NCI-H1930 (cell line): ENCODE data around the gene HOXA10.

ENCODE experiments used
- DNase-seq, 2 experiments: peaks; one replicate each; lab custom pipeline; 2025; lab: John Stamatoyannopoulos, UW

HOXA10 gene

DNA sequence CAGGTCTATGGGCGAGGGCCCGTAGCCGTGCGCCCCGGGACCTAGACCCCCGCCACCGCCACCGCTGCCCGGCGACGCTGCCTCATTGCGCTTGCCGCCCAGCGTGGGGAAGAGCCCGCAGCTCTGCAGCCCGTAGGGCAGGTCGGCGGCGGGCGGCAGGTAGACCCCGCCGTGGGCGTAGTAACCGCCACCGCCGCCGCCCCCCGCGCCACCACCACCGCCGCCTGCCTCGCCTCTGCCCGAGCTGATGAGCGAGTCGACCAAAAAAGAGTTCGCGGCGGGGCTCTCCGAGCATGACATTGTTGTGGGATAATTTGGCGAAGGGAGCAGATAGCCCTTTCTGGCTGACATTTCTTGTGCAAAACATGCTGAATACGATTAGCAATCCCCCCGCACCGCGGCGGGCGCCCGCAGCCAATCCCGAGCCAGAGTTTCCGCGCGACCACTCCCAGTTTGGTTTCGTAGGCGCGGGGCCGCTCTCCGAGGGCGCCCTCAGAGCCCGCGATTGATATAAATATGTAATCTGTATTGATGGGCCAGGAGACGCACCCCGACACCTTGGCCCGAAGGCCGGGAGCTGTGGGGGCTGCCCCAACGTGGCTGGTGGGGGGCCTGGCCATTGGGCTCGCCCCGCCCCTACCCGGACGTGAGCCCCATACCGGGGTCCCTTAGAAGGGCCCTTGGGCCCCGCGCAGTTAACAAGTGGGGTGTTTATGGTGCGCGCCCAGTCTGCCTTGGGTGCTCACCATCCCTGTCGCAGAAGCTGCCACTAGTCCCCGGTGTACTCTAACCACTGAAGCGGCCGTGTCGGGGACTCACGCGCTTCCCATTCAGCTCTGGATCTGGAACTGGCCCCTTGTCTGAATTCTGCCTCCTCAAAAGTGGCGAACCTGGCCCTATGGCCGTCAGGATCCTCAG is at the start of gene HOXA10:
HOXA10 (minus strand) TSS at position 365 of the 918 bp plus-strand sequence; CDS start at position 351, 14 bp downstream.
- DNase-seq, result peak; percentile 20 to 54

DNA sequence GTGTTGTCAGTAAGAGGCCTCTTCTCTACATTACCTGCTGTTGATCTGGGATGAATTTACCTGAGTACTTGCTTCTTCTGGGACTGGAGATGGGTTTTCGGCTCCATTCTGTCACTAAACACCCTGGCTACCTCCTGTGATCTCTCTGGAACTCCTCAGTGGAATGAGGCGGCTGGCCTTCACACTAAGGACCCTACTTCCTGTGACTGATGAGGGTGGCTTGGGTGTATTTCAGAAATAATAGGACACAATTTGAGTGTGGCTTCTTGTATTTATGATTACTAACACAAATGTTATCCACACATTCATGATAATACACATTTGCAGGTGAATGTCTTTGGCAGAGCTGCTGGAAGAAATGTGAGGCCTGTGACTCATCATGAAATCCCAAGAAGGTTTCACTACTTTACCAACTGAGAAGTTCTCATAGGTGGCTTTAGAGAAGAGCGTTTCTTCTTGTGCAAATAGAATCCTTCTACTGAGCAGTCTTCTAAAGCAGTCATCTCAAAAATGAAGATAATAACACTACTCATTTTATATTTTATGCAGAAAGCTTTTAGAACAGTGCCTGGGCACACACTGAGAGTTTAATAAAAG is 47.2 kb upstream of the HOXA10 start:
- no peak for DNase-seq

DNA sequence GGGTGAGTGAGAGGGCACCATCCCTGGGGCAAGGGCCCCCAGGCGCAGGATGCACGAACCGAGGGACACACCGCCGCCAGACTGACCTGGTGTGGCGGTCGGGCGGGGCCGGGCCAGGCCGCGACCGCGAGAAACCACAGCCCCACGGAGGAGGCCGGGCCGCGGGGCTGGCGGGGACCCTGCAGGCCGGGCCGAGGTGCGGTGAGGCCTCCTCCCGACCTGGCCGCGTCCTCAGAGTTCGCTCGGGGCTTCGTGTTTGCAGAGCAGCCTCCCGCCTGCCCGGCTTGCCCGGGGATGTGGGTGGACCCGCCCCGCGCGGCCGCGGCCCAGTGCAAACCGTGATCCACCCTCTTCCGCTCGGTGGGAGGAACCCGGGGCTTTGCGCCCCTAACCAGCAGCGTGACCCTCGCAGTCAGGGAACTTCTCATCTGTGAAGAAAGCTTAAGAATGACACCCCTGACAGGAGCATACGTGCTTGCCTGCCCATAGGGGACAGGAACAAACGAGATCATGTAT is 46.4 kb upstream of the HOXA10 start:
- DNase-seq, result no peak

DNA sequence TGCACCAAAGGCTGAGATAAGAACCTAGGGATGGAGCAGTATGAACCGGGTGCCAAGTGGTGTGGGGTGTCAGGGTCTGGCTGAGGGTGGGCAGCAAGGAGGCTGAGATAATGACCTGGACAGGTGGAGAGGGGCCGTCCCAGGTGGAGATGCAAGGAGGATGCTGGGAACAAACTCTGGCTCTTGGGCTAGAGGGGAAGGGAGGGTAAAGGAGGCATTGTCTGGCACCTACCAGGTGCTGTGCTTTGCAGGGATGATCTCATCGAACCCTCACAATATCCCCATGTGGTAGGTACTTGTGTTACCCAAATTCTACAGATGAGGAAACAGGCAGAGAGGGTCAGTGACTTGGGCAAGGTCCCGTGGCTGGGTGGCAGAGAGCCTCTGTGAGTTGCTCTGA is 45.7 kb upstream of the HOXA10 start:
- no peak for DNase-seq

DNA sequence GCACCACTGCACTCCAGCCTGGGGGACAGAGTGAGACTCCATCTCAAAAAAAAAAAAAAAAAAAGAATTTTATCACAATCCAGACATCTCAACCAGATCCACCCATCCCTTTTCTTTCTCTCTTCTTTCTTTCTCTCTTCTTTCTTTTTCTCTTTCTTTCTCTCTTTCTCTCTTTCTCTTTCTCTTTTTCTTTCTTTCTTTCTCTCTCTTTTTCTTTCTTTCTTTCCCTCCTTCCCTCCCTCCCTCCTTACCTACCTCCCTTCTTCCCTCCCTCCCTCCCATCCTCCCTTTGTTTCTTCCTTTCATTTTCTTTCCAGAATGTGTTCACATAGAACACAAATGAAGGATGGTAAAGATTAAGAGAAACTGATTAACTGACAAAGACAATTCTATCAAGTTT is 43.8 kb upstream of the HOXA10 start:
- DNase-seq, result no peak

DNA sequence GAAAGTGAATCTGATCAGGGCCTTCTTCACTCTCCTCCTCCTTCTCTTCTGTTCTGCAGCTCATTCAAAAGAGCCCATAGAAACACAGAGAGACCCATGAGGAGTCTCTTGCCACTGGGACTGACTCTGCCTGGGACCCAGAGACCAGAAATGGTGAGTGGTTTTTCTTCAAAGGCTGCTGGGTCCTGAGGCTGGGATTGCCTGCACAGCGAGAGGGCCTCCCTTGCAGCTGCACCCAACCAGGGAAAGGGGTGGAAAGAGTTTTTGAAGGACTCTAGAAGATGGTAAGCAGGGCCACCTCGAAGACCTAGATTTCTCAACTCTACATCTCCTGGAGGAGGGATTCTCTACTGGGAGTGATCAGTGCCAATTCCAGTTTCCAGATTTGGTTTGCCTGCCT is 41.2 kb upstream of the HOXA10 start:
- no peak for DNase-seq

DNA sequence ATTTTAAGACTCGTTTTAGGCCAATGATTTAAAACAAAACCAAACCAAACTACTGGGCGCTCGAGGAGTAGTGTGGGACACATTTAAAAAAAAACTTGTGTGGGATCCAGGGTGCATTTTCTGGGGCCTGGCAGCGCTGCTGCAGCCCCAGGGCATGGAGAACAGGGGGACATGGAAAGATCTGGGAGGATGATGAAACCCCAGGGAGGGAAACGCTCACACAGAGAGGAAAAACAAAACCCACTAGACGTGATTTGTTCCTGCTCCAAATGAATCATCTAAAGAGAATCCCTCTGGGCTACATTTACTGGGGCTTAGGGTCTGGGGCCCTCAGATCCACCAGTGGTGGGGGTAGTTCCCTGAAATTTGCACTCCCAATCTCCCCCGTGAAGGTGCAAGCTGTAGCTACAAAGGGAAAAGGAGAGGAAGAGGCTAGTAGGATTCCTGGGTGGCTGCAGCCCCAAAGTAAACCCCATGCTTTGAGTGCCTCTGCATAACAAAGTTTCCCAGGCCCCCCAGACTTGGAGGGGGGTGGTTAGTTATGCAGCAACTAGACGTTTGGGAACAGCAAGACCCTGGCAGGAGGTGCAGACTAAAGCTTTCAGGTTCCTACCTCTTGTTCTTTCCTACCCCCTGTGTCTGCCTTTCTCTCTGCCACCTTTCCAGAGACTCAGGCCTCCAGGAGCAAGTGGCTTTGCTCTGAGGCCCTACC is 40.3 kb upstream of the HOXA10 start:
- DNase-seq, result no peak

DNA sequence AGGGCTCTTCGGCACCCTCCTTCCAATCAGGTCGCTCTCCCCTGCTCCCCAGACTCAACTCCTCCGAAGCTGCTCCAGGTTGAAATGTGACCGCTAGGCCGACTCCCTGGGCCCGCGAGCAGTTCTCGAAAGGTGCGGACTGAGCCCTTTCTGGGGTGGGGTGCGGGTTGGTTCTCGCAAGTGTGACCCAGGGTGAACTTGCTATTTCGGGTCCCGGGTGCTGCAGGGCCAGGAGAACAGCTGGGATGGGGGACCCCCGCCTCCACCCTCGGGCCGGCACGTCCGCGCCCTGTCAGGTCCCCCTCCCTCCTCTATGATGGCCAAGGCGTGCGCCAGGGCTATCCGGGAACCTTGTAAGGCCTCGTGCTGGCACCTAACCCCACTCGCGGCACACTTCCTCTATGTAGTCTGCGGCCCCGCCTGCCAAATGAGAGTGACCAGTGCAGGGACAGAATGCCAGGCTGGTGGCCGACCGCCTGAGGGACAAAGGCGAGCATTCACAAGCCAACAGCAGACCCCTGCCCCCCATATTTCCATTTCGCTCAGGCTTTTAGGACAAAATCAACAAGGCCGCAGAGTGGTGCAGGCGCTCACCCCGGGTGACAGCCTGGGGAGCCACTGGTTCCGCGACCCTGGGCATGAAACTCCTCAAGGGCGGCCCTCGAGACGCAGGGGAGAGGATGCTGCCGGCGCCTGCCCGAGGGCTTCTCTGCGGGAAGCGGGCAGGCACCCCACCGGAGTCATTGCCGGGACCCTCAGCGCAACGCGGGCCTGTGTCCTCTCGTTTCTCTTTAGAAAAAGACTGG is 39.5 kb upstream of the HOXA10 start:
- DNase-seq, result no peak

DNA sequence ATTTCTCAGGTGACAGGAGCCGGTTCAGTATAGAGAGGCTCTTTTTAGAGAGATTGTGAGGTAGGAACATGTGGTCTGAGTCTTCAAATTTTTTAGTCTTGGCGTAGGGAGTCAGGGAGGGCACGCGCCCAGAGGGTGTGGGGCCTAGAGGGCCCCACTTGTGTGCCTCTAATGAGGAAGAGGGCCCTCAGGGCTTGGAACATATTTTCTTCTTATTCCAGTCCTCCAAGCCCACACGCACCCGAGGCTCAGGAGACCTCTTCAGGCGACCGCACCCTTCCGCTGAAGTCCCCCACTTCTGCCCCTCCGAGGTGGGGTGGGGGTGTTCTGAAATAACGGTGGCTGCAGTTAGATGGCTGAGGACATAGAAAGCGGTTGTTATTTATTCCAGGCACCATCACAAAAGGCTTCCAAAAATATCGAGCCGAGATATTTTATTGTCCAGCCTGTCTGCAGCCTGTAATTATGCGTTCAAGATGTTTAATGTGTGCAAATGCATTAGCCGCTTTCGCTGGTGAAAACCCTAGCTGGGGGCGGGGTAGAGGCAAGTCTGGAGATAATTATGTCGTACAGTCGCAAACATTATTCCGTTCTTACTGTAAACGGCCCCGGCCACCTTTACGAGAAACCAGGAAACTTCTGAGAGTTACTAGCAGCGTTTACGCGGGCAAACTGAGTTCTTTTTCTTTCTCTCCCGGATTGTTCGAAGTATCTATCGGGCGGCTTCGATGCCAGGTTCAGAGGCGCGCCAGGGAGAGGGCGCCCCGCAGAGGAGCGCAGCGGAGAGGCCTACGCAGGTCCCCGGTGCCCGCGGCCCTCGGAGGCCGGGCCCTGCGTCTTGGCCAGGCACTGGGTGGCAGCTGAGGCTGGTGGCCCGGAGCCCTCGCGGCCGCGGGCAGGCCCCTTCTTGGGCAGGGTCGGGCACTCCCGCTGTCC is 38.6 kb upstream of the HOXA10 start:
- DNase-seq, result no peak

DNA sequence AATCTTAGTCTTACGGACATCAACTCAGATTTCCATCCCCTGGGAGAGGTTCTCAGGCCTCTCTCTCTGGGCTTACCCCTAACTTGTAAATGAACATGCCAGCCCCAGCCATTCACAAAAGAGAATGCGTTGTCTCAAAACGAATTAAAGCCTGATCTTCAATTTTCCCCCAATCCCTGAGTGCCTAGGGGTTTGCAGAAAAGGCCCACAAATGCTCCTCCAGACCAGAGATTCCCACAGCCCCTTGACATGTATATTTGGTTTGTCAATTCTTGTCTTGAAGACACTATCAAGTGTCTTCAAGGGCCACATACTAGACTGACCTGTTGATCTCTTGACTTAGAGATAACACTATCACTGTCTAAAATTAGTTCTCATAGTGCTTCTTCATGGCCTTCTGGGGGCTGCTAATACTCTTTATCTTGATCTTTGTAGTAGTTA is 37.7 kb upstream of the HOXA10 start:
- DNase-seq, result no peak

DNA sequence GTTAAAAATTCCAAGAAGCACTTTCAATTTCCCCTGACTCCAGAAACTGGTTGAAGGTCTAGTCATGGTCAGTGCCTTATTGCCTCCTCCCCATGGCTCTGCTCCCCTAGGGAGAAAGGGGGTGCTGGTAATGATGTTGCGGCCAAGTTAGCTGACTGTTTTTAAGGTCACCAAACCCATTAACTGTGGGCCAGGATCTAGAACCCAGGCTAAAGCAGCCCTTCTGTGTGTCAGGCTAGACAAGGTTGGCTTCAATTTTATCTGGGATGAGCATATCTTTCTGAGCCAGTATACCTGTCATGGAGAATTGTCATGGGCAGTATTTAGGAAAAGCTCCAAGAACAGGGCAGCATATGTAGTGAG is 36.9 kb upstream of the HOXA10 start:
- no peak for DNase-seq

DNA sequence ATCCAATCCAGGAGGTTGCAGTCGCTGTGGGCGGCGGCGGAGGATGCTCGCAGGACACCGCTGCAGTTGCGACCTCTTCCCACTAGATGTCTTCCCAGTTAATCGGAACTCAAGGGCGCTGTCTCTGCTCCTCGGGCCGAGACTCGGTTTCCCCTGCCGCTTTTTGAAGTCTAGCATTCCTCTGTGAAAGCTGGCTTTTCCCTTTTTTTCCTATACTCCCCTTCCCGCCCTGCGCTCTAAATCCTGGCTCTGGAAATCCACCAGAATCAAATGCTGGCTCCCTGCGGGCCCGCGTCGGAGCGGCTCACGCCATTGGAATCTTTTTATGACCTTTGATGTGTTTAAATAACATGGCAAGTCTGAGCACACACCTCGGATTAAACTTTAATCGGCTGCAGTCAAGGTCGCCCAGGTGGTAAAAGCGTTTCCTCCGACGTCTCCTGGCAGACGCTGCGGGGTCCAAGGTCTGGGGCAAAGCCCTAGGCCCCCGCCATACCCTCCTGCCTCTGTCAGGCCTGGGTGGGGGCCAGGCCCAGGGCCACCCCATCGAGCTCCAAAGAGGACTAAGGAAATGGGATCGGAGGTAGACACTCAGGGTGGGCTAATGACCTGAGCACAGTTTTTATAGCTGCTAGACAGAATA is 36.4 kb upstream of the HOXA10 start:
- DNase-seq, result no peak

DNA sequence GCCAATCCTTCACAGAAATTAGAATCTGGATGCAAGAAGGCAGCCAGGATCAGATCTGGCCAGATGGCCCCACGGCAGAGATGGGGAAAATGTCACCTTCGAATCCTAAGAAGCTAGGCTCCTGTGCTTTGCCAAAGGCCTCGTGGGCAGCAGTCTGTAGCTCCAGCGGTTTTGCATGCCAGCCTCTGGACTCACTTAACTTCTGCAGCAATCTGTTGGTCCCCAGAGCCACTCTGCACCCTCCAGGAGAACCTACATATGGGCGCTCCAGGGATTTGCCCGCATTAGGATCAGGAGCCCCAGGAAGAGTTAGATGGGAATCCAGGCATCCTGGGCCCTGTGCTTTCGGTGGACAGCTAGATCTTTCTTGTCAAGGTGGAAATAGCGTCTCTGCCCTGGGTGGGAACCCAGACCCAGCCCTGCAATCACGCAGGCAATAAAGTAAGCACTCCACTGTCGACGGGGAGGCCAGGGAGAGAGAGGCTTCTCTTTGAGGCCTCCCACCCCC is 35.9 kb upstream of the HOXA10 start:
- no peak for DNase-seq

DNA sequence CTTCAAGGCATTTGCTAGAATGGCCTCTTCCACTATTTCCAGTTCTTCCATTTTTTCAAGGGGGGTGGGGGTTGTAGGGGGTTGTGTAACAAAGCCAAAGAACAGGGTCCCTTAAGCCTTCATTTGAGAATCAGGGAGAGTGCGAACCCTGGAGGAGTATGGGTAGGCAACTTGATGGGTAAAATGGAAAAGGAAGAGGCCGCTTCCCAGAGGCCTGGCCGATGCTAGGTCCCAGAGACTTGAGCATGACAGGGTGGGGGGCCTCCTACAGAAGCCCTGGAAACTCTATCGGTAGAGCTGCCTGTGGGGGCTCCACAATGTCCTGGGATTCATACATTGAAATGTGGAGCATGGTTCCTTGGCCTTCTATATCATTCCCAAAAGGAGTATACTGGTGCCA is 34.9 kb upstream of the HOXA10 start:
- no peak for DNase-seq

DNA sequence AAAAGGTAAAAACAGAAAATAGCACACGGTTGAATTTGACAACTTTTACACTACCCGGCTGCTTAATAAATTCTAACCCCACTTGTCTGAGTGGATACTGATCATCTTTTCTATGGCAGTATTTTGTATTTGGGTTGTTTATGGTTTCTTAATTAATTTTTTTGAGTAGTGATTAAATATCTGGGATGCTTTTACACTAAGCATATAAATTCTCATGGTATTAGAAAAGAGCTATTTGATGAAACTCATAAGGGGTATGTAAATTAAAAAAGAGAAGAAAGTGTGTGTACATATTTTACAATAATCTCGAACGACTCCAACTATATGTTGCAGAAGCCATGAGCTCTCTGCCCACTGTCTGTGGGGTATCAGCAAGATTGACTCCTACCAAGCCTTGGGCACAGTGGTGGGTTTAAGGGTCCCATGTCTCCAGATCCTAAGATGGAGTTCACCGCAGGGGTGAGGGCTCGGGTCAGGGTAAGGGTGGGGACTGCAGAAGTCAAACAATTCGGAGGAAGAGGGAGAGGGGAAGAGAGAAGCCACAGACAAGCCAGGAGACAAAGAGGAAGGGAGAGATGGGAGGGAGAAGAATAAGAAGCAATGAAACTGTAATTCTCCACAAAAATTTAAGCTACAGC is 33.3 kb upstream of the HOXA10 start:
- no peak for DNase-seq

DNA sequence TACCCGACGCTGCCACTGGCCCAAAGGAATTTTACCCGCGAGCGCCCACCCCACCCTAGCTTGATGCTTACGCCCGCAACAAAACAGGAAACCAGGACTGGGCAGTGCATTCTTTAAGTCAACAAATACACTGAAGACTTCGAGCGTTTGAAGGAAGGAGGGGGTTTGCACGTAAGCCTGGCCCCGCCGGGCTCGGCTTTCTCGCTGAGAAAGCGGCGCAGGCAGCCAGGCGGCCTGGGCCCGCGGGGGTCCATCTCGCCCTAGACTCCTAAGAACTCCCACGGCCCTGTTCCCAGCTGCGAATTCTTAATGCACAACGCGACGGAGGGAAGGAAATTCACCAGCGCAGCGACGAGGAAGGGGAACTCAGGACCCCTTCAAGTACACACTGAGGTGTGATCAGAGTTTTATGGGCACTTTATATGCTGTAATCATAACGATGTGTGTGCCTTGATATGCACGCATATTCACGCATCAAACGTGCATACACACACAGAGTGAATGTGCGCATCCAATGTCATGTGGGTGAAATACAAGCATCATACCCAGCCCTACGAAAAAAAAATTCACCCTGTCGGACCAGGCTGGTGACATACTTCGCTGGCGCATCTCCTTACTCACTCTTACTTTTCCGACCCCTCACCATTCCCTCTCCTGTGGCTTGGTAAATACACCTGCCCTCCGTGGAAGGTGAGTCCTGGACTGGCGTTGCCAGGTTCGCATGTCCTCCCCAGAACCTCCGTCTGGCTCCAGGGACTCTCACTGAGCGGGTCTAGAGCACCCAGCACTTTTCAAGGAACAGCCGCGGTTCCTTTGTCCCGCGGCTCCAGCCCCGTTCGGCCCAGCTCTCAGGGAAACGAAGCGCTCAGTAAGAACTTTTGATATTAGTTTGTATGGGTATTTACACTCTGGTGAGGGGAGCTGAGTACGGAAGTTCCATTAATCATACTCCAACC is 31.5 kb upstream of the HOXA10 start:
- no peak for DNase-seq

DNA sequence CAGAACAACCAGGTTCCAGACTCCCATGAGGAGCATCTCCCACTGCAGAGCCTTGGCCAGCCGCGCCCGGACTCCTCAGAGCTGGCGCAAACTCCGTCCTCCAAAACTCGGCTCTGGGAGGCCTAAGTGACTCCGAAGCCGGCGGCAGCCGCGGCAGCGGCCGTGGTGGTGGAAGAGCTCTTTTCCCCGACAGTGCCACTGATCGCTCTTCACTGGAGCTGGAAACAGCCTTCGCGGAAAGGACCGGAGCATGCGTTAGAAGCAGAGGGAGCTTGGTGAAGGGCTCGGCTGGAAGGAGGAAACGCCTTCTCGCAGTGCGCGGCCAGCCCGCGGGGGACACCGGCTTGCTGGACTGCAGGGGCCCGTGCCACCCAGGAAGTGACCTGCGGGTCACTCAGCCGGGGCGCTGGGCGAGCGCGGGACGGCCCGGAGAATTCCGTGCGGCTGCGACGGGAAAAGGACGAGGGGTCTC is 30.8 kb upstream of the HOXA10 start:
- DNase-seq, result no peak

DNA sequence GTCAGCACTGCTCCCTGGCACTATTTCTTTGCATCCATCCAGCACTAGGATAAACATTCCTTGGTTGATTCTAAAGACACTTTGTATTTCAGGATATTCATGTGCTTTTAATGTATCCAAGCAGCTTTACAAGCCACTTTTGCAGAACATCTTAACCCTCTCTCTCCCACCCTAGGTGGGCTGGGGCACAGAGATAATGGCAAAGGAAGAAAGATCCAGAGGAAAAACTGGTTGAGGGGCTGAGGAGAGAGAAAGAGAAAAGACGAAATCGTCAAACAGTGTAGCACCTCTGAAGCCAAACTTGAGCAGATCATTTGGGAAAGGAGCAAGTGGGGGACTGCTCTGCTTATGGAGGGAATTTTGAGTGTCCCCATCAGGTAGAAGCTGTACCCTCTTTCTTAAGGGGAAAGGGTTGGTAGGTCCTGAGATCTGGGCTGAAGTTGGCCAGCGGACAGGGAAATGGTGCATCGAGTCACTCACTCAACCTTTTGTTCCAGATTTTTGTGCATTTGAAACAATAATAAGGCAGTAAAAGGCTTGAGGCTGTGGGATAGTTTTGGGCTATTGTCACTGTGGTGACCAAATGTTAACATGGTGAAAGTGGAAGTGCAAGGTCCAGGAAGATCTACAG is 30.0 kb upstream of the HOXA10 start:
- no peak for DNase-seq
